IMR-90 (cell line): ENCODE data around the gene RPL10. TPM values are rescaled to one million over a fixed set of nuclear protein-coding genes. Genes with fewer than 3 reads are reported as not detected.

Source experiments
- ATAC-seq: fragments of 200-7000 bp; cut with Tn5 transposase; 2 replicates; pipeline ENCODE4 v1.9.1; 2020; ENCODE audit warnings: low read depth, mild to moderate bottlenecking, moderate library complexity
- BruUV-seq: library from RNA; stranded (reverse); fragments of 400-500 nt; replicated peaks from 2 replicates; lab custom pipeline; 2021; lab: Mats Ljungman, UMichigan
- CTCF ChIA-PET: fragments of 300-600 bp; formaldehyde crosslinking; extraction: SDS; loops from one replicate; lab custom pipeline; 2021; ENCODE audit warnings: antibody characterized with exemption; lab: Yijun Ruan, JAX
- POLR2A ChIA-PET: fragments of 300-600 bp; sonication (Branson Sonifier 250); formaldehyde crosslinking; loops from one replicate; lab custom pipeline; 2022; ENCODE audit warnings: antibody characterized with exemption; ENCODE audit not compliant: unreplicated experiment; lab: Charles Lee
- DNase-seq: peaks from one replicate; pipeline ENCODE4 v3.0.0; 2013
- H2AFZ ChIP-seq: replicated peaks from 2 replicates; pipeline ENCODE3; 2013; ENCODE audit warnings: low read length, mild to moderate bottlenecking; ENCODE audit not compliant: poor library complexity
- H2AK5ac ChIP-seq: 2 replicates; pipeline ENCODE4 v1.6.1; 2013; ENCODE audit warnings: low read depth, low read length, inconsistent platforms
- H2AK9ac ChIP-seq: replicated peaks from 2 replicates; pipeline ENCODE3; 2013; ENCODE audit warnings: mild to moderate bottlenecking, low read depth, low read length, moderate library complexity; ENCODE audit not compliant: poor library complexity
- H2BK120ac ChIP-seq: 2 replicates; pipeline ENCODE4 v1.6.1; 2013; ENCODE audit warnings: low read depth, low read length, inconsistent platforms
- H2BK15ac ChIP-seq: 3 replicates; pipeline ENCODE4 v1.6.1; 2013; ENCODE audit warnings: low read depth, low read length, inconsistent platforms
- H2BK20ac ChIP-seq: 2 replicates; pipeline ENCODE4 v1.6.1; 2013; ENCODE audit warnings: low read depth, mild to moderate bottlenecking, inconsistent platforms, low read length, moderate library complexity
- H2BK5ac ChIP-seq: 2 replicates; pipeline ENCODE4 v1.6.1; 2013; ENCODE audit warnings: mild to moderate bottlenecking, low read depth, low read length, inconsistent platforms; ENCODE audit not compliant: poor library complexity, severe bottlenecking
- H3K14ac ChIP-seq: replicated peaks from 2 replicates; pipeline ENCODE4 v1.6.1; 2013; ENCODE audit warnings: low read depth, low read length, inconsistent platforms
- H3K18ac ChIP-seq: 2 replicates; pipeline ENCODE4 v1.6.1; 2013; ENCODE audit warnings: low read depth, low read length, control low read depth
- H3K23ac ChIP-seq: 2 replicates; pipeline ENCODE4 v1.6.1; 2013; ENCODE audit warnings: low read depth, low read length, inconsistent platforms
- H3K27ac ChIP-seq: 2 replicates; pipeline ENCODE4 v1.5.1; 2013; ENCODE audit warnings: mild to moderate bottlenecking, control low read depth, low read length; ENCODE audit not compliant: insufficient read depth
- H3K27me3 ChIP-seq: 2 replicates; pipeline ENCODE4 v1.6.1; 2013; ENCODE audit warnings: low read length; ENCODE audit not compliant: control insufficient read depth, insufficient read depth
- H3K36me3 ChIP-seq: 2 replicates; pipeline ENCODE4 v1.6.1; 2013; ENCODE audit warnings: low read length, mixed read lengths; ENCODE audit not compliant: control insufficient read depth, insufficient read depth
- H3K4ac ChIP-seq: 2 replicates; pipeline ENCODE4 v1.6.1; 2013; ENCODE audit warnings: low read depth, low read length, inconsistent platforms
- H3K4me1 ChIP-seq: 2 replicates; pipeline ENCODE4 v1.6.1; 2013; ENCODE audit warnings: low read length, mixed read lengths; ENCODE audit not compliant: control insufficient read depth, insufficient read depth
- H3K4me2 ChIP-seq: 2 replicates; pipeline ENCODE4 v1.6.1; 2013; ENCODE audit warnings: low read depth, mild to moderate bottlenecking, control low read depth, low read length, moderate library complexity
- H3K4me3 ChIP-seq: 2 replicates; pipeline ENCODE4 v1.5.1; 2013; ENCODE audit warnings: low read depth, mild to moderate bottlenecking, control low read depth, low read length, moderate library complexity; ENCODE audit not compliant: insufficient read depth
- H3K56ac ChIP-seq: 2 replicates; pipeline ENCODE4 v1.6.1; 2013; ENCODE audit warnings: low read length, inconsistent platforms; ENCODE audit not compliant: insufficient read depth; ENCODE audit errors: extremely low read depth
- H3K79me1 ChIP-seq, 2 experiments: 2 replicates each; pipeline ENCODE4 v1.6.1; 2013; ENCODE audit warnings: low read length in 2 of 2, inconsistent platforms in 1 of 2, low read depth in 1 of 2
- H3K9ac ChIP-seq: 2 replicates; pipeline ENCODE4 v1.6.1; 2013; ENCODE audit warnings: low read depth, low read length, control low read depth
- H3K9me1 ChIP-seq: 2 replicates; pipeline ENCODE4 v1.6.1; 2013; ENCODE audit warnings: low read length, inconsistent platforms; ENCODE audit not compliant: insufficient read depth
- H3K9me3 ChIP-seq: 2 replicates; pipeline ENCODE4 v1.6.1; 2013; ENCODE audit warnings: low read length; ENCODE audit not compliant: control insufficient read depth, insufficient read depth
- H4K20me1 ChIP-seq: 2 replicates; pipeline ENCODE4 v1.6.1; 2013; ENCODE audit warnings: low read length, inconsistent platforms; ENCODE audit not compliant: insufficient read depth
- H4K5ac ChIP-seq: 2 replicates; pipeline ENCODE4 v1.6.1; 2013; ENCODE audit warnings: mild to moderate bottlenecking, low read depth, low read length, control low read depth
- H4K8ac ChIP-seq, 2 experiments: 2 replicates each; pipeline ENCODE4 v1.6.1; 2013; ENCODE audit warnings: low read depth in 2 of 2, low read length in 2 of 2, control low read depth in 1 of 2, inconsistent platforms in 1 of 2
- H4K91ac ChIP-seq: 2 replicates; pipeline ENCODE4 v1.6.1; 2013; ENCODE audit warnings: low read depth, low read length, inconsistent platforms; ENCODE audit not compliant: insufficient read depth
- CEBPB ChIP-seq: IDR thresholded peaks from 2 replicates; pipeline ENCODE4 v1.6.1; 2012; ENCODE audit warnings: low read depth, low read length, improper control_type of control experiment
- CHD1 ChIP-seq: IDR thresholded peaks from 2 replicates; pipeline ENCODE4 v1.6.1; 2012; ENCODE audit warnings: low read depth, low read length, improper control_type of control experiment
- ELK1 ChIP-seq: fragments of 150-350 bp; IDR thresholded peaks from 2 replicates; pipeline ENCODE4 v1.6.1; 2016; ENCODE audit warnings: low read depth, mild to moderate bottlenecking, low read length, moderate library complexity, borderline replicate concordance
- MAFK ChIP-seq: IDR thresholded peaks from 2 replicates; pipeline ENCODE4 v1.6.1; 2012; ENCODE audit warnings: low read depth, low read length, improper control_type of control experiment
- MAZ ChIP-seq: IDR thresholded peaks from 2 replicates; pipeline ENCODE4 v1.6.1; 2012; ENCODE audit warnings: low read depth, mild to moderate bottlenecking, low read length, improper control_type of control experiment, moderate library complexity, borderline replicate concordance
- MXI1 ChIP-seq: IDR thresholded peaks from 2 replicates; pipeline ENCODE4 v1.6.1; 2012; ENCODE audit warnings: low read depth, mild to moderate bottlenecking, low read length, moderate library complexity, borderline replicate concordance
- NFE2L2 ChIP-seq: fragments of 150-350 bp; IDR thresholded peaks from 2 replicates; pipeline ENCODE4 v1.6.1; 2016; ENCODE audit warnings: low read depth, mild to moderate bottlenecking, low read length
- POLR2A ChIP-seq: IDR thresholded peaks from 2 replicates; pipeline ENCODE4 v1.6.1; 2012; ENCODE audit warnings: mild to moderate bottlenecking, low read depth, low read length
- RAD21 ChIP-seq: IDR thresholded peaks from 2 replicates; pipeline ENCODE4 v1.6.1; 2012; ENCODE audit warnings: low read length, improper control_type of control experiment
- RCOR1 ChIP-seq: IDR thresholded peaks from 2 replicates; pipeline ENCODE4 v1.6.1; 2012; ENCODE audit warnings: mild to moderate bottlenecking, low read length, improper control_type of control experiment; ENCODE audit not compliant: insufficient replicate concordance
- RFX5 ChIP-seq: IDR thresholded peaks from 2 replicates; pipeline ENCODE4 v1.8.0; 2012; ENCODE audit warnings: low read depth, mild to moderate bottlenecking, low read length, moderate library complexity
- SMC3 ChIP-seq: fragments of 150-350 bp; IDR thresholded peaks from 2 replicates; pipeline ENCODE4 v1.6.1; 2016; ENCODE audit warnings: low read depth, mild to moderate bottlenecking, antibody characterized with exemption, low read length, moderate library complexity
- USF2 ChIP-seq: fragments of 150-350 bp; IDR thresholded peaks from 2 replicates; pipeline ENCODE4 v1.6.1; 2017; ENCODE audit warnings: mild to moderate bottlenecking, antibody characterized with exemption, low read length, low read depth
- WGBS, 2 experiments: methylation state at CpG; one replicate each; pipeline versions ENCODE4 v1.1.5 to v1.1.7; 2013; ENCODE audit warnings: missing lambda C conversion rate in 2 of 2; ENCODE audit not compliant: insufficient read length in 1 of 2; ENCODE audit errors: extremely low coverage in 2 of 2; 5-methylcytosine and 5-hydroxymethylcytosine counted together
- dilution Hi-C: fragments of 300-500 bp; cut with HindIII; formaldehyde crosslinking; loops from one replicate; pipeline ENCODE4 v1.14.3; 2018; ENCODE audit warnings: low sequenced_read_pairs; ENCODE audit not compliant: unreplicated experiment
- in situ Hi-C: fragments of 300-500 bp; cut with MboI; formaldehyde crosslinking; loops from 3 replicates; pipeline ENCODE4 v1.14.3; 2019; ENCODE audit warnings: low sequenced_read_pairs, inconsistent platforms, mixed read lengths
- intact Hi-C: fragments of 100-400 bp; cut with micrococcal nuclease; formaldehyde crosslinking; loops from 2 replicates; pipeline ENCODE4 v1.10.0; 2022
- polyA plus RNA-seq, 3 experiments: library from polyadenylated mRNA; depleted of rRNA; stranded (reverse); fragments of >200 nt; gene quantifications; 2 replicates each; pipeline ENCODE4 v1.2.3, GENCODE V29; 2012; ENCODE audit warnings: low replicate concordance in 1 of 3
- total RNA-seq: library from RNA; depleted of rRNA; stranded (reverse); fragments of >200 nt; gene quantifications from 2 replicates; pipeline ENCODE4 v1.2.3, GENCODE V29; 2012
- TF ChIP-seq, protein P1 (sequence below): conservative IDR thresholded peaks from 2 replicates; pipeline ENCODE4 v1.5.1; 2012; ENCODE audit warnings: mild to moderate bottlenecking, low read depth, low read length, improper control_type of control experiment

Gene RPL10
- total and polyA plus RNA-seq, 2 of the 4 experiments (the other 2 are of a cell fraction): 1,582 to 7,467 TPM

DNA sequence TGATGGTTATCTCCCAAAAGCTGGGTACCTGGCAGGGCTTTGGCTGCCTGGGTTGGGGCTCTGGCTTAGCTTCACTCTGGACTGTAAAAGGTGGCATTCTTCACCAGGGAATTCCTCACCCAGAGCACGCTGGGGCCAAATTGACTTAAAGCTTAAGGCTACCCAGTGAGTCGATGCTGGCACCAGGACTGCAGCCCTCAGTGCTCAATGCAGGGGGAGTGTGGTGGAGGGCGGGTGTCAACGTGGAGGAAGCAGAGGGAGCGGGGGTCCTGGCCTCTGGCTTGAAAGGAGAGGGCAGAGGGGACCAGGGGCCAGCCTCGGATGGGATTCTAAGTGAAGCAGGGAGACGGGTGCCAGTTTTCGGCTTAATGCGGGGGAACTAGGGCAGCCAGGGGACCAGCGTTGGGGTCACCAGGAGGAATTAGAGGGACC is 45.3 kb downstream of the RPL10 start:
- Histone ChIP-seq H3K56ac (no peak overlapping the region), H2AK9ac (peak overlapping the region; percentile 97), H4K91ac (peak overlapping the region; percentile 47; the same call in 1 of the 2 replicates), H2BK5ac (peak overlapping the region; percentile 16), H4K8ac (peak overlapping the region; percentile 52 to 66; a peak in 2 of 4 replicates), H2BK120ac (no peak overlapping the region), H3K27ac (peak overlapping the region; percentile 52), H3K18ac (peak overlapping the region; percentile 6; the same call in 1 of the 2 replicates), H3K14ac (0 out of 2 replicates have a peak overlapping the region, but pooled peaks have one; percentile 45), H3K4me3 (peak overlapping the region; percentile 38), H3K79me1 (peaks cover 0 to 27% of the 10 kb centered on the region in 2 experiments; a peak in 2 of 4 replicates), H3K4me1 (peaks cover 8% of the 10 kb centered on the region; the same call in 1 of the 2 replicates), H3K4ac (peak overlapping the region; percentile 40; the same call in 1 of the 2 replicates), H3K23ac (no peak overlapping the region; the same call in 1 of the 2 replicates), H3K9me1 (no peaks in the 10 kb centered on the region), H3K36me3 (peaks cover 50% of the 10 kb centered on the region), H2AFZ (peak overlapping the region; percentile 56), H3K4me2 (peak overlapping the region; percentile 65), H2AK5ac (peak overlapping the region; percentile 91; the same call in 1 of the 2 replicates), H3K27me3 (no peaks in the 10 kb centered on the region), H3K9me3 (no peaks in the 10 kb centered on the region; the same call in 1 of the 2 replicates), H4K5ac (peak overlapping the region; percentile 9), H3K9ac (peak overlapping the region; percentile 45), H2BK20ac (no peak overlapping the region), H2BK15ac (no peak overlapping the region), H4K20me1 (peaks cover 7% of the 10 kb centered on the region)
- DNase-seq (no peak), ATAC-seq (peak; percentile 27)
- TF ChIP-seq SMC3: no peak
- no peak for TF ChIP-seq ELK1
- TF ChIP-seq RFX5: no peak
- no peak for TF ChIP-seq RAD21
- no peak for TF ChIP-seq MAFK
- TF ChIP-seq CHD1: no peak
- no peak for TF ChIP-seq MXI1
- TF ChIP-seq USF2: no peak
- no peak for TF ChIP-seq RCOR1
- TF ChIP-seq CEBPB: no peak
- no peak for TF ChIP-seq POLR2A
- no peak for TF ChIP-seq NFE2L2
- TF ChIP-seq, protein P1, sequence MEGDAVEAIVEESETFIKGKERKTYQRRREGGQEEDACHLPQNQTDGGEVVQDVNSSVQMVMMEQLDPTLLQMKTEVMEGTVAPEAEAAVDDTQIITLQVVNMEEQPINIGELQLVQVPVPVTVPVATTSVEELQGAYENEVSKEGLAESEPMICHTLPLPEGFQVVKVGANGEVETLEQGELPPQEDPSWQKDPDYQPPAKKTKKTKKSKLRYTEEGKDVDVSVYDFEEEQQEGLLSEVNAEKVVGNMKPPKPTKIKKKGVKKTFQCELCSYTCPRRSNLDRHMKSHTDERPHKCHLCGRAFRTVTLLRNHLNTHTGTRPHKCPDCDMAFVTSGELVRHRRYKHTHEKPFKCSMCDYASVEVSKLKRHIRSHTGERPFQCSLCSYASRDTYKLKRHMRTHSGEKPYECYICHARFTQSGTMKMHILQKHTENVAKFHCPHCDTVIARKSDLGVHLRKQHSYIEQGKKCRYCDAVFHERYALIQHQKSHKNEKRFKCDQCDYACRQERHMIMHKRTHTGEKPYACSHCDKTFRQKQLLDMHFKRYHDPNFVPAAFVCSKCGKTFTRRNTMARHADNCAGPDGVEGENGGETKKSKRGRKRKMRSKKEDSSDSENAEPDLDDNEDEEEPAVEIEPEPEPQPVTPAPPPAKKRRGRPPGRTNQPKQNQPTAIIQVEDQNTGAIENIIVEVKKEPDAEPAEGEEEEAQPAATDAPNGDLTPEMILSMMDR: no peak
- TF ChIP-seq MAZ: no peak
- intact Hi-C loops (no loop called here), dilution Hi-C loops (no loop called here), in situ Hi-C loops (no loop called here)
- WGBS, 2 experiments: 36% methylated on average over 3 of the region's 10 CpGs; no CpG with 5 or more reads in 1 of the 2 experiments
- ChIA-PET CTCF (no interaction called here), POLR2A (no interaction called here)
- no TSS peak for BruUV-seq
